Erythroblast (primary cell): ENCODE measurements around the gene MOB2.

Experiments
- GATA1 ChIP-seq: IDR thresholded peaks from 2 replicates; pipeline ENCODE4 v1.6.1; 2011; ENCODE audit warnings: low read depth, mild to moderate bottlenecking, control low read depth, low read length, moderate library complexity
- POLR2A ChIP-seq: IDR thresholded peaks from 2 replicates; pipeline ENCODE4 v1.6.1; 2011; ENCODE audit warnings: mild to moderate bottlenecking, low read length

DNA sequence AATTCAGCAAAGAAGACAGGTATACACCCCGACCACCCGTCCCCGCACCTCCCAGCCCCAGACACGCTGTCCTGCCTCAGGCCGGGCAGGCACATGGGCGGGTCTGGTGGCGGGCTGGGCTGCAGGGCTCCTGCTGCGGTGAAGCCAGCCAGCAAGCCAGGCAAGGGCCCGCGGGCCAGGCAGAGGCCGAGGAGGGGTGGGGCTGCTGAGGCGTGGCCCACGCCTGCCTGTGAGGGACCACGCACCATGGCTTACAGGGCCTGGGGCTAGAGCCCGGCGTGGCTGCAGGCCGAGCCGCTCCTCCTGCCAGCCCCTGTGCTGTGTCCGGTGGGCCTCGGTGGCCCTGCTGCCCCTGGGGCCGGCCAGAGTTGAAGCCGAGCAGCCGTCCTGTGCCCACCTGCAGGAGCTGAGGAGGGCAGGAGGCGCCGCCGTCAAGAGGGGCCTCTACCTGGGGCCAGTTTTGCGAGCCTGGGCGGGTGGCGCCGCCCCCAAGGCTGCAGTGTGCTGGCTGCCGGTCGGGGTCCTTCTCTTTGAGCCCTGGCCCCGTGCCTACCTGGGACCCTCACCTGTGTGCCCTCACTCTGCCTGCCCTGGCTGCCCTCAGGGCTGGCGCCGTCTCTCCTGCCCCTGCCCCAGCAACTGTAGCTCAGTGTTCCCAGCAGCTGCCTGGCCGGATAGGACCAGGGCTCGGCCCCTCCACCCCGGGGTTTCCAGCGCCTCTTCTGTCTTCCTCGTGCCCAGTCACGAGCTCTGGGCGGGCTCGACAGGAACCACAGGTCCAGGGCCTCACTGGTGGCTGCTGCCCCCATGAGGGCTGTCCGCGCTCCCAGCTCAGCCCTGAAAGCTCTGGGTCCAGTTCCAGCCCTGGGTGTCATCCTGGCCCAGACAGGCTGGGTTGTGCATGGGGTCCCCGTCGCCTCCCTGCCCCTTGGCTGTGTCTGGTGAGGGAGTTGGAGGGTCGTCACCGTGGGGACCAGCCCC, 38.4 kb downstream of the MOB2 start:
- TF ChIP-seq POLR2A (no peak), GATA1 (no peak)
